ENCODE results near the gene ARHGAP18. TPM values are rescaled to one million over a fixed set of nuclear protein-coding genes. Genes with fewer than 3 reads are reported as not detected.

ARHGAP18 gene
- total and polyA plus RNA-seq, 5 donors, result 3.0 to 6.5 (median 5.5) TPM

DNA sequence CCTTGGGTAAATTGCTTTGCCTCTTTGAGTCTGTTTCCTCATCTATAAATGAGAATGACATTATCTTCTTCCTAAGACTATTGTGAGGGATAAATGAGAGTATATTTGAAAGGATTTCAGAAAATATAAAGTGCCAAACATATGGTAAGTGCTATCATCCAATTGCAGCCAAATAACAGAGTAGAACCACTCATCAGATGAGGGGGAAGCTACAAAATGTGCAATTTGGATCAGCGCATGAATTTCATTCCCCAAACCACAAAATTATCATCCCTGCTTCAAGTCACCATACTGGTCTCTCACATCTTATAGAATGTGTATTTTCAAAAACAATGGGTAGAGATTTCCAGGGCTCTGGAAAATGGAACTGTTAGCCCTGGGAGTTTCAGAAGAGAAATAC, 158.5 kb downstream of the ARHGAP18 start:
- intact Hi-C loops (cut with DNase I), result no loop called here
- 93% methylated on average over 1 of the region's 1 CpG for WGBS

DNA sequence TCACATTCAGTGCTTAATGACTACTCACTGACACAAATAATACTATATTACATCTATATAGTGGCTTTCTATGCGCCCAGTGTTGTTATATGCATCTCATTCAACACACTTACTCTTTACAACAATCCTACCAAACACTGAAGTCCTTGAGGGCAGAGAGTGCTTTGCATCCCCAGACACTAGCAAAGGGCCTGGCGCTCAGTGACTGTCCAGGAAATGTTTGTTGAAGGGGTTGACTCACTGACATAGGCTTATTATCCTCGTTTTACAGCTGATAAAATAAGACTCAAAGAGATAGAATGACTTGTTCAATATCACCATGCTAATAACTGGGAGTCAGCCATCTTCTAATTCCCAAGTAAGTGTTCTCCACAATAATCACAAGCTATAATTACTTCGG, 163.3 kb downstream of the ARHGAP18 start:
- H3K9me3 ChIP-seq (ENCODE audit: control insufficient read depth, low read length), result no peaks in the 10 kb centered on the region
- no peak overlapping the region for H3K4me3 ChIP-seq (ENCODE audit: low read length)
- no peaks in the 10 kb centered on the region for H3K27me3 ChIP-seq (ENCODE audit: control insufficient read depth, insufficient read depth)
- WGBS, result 74% methylated on average over 4 of the region's 4 CpGs
- DNase-seq, result no peak
- H3K4me1 ChIP-seq (ENCODE audit: control insufficient read depth, insufficient read depth, low read length), result no peaks in the 10 kb centered on the region
- H3K27ac ChIP-seq (ENCODE audit: low read length), result no peak overlapping the region
- intact Hi-C loops (cut with DNase I), result no loop called here
- no peak for ATAC-seq

More for the DNA sequence above, 158.5 kb downstream of the ARHGAP18 start:
- no peak overlapping the region for H3K27ac ChIP-seq (ENCODE audit: low read length)
- no peak for DNase-seq
- H3K9me3 ChIP-seq (ENCODE audit: control insufficient read depth, low read length), result no peaks in the 10 kb centered on the region
- H3K27me3 ChIP-seq (ENCODE audit: control insufficient read depth, insufficient read depth), result no peaks in the 10 kb centered on the region
- no peaks in the 10 kb centered on the region for H3K4me1 ChIP-seq (ENCODE audit: control insufficient read depth, insufficient read depth, low read length)
- H3K4me3 ChIP-seq (ENCODE audit: low read length), result no peak overlapping the region
- no peak for ATAC-seq

DNA sequence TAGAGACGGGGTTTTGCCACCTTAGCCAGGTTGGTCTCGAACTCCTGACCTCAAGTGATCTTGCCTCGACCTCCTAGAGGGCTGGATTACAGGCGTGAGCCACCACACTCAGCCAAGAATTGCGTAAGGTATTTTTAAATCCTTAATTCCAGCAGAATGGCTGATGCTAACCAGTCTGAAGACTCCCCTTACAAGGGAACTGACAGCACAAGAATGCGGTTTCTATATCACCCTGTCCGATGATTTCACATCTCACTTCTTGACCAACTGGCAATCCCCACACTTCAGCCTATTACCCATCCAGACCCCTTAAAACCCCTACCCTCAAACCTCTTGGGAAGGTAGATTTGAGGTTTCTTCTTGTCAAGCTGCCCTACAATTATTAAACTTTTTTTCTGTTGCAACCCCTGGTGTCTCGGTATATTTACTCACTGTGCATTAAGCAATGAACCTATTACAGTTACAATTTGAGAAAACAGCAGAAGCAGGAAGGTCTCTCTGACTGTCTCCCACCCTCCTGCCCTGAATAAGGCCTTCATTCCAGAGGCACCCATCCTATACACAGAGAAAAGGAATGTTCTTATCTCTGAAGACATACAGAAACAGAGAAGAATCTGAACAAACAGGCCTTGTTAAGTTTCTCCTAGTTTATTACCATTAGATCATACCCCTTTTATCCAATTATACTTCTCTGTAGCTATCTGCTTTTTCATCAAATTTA, 164.9 kb downstream of the ARHGAP18 start:
- WGBS, result 94% methylated on average over 8 of the region's 8 CpGs
- no peaks in the 10 kb centered on the region for H3K9me3 ChIP-seq (ENCODE audit: control insufficient read depth, low read length)
- H3K4me3 ChIP-seq (ENCODE audit: low read length), result no peak overlapping the region
- H3K4me1 ChIP-seq (ENCODE audit: control insufficient read depth, insufficient read depth, low read length), result no peaks in the 10 kb centered on the region
- DNase-seq (no peak), ATAC-seq (no peak)
- H3K27me3 ChIP-seq (ENCODE audit: control insufficient read depth, insufficient read depth), result no peaks in the 10 kb centered on the region
- intact Hi-C loops (cut with DNase I), result no loop called here
- H3K27ac ChIP-seq (ENCODE audit: low read length), result no peak overlapping the region

DNA sequence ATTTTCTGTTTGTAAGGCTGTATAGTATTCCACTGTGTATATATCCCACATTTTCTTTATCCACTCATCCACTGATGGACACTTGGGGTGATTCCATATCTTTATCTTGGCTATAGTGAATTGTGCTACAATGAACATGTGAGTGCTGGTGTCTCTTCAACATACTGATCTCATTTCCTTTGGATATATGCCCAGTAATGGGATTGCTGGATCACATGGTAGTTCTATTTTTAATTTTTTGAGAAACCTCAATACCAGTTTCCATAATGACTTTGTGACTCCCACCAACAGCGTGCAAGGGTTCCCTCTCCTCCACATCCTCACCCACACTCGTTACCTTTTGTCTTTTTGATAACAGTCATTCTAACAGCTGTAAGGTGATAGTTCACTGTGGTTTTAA, 166.0 kb downstream of the ARHGAP18 start:
- intact Hi-C loops (cut with DNase I), result no loop called here
- Histone ChIP-seq H3K4me1 (ENCODE audit: control insufficient read depth, insufficient read depth, low read length) (no peaks in the 10 kb centered on the region), H3K4me3 (ENCODE audit: low read length) (no peak overlapping the region), H3K27ac (ENCODE audit: low read length) (no peak overlapping the region), H3K27me3 (ENCODE audit: control insufficient read depth, insufficient read depth) (no peaks in the 10 kb centered on the region), H3K9me3 (ENCODE audit: control insufficient read depth, low read length) (no peaks in the 10 kb centered on the region)
- ATAC-seq (no peak), DNase-seq (no peak)
- WGBS, result 51% methylated on average over 2 of the region's 2 CpGs

DNA sequence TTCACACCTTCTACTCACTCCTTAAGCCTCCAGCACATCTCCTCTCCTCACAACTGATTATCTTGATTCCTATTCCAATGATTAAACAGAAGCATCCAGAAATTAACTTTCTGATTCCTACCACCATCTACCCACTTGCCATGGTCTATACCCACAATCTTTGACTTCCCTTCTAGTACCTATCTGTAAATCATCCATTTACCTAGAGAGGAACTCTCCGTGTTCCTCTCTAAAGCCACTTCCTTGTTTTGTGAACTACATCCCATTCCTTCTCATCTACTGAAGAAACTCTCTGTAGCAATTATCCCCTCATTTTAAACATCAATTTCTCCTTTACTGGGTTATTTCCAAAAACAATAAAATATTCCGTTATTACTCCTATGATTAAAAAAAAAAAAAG, 167.3 kb downstream of the ARHGAP18 start:
- no peak overlapping the region for H3K27ac ChIP-seq (ENCODE audit: low read length)
- intact Hi-C loops (cut with DNase I), result no loop called here
- 56% methylated on average over 2 of the region's 2 CpGs for WGBS
- no peak for DNase-seq
- no peaks in the 10 kb centered on the region for H3K9me3 ChIP-seq (ENCODE audit: control insufficient read depth, low read length)
- no peak overlapping the region for H3K4me3 ChIP-seq (ENCODE audit: low read length)
- ATAC-seq, result no peak
- H3K27me3 ChIP-seq (ENCODE audit: control insufficient read depth, insufficient read depth), result no peaks in the 10 kb centered on the region
- no peaks in the 10 kb centered on the region for H3K4me1 ChIP-seq (ENCODE audit: control insufficient read depth, insufficient read depth, low read length)

DNA sequence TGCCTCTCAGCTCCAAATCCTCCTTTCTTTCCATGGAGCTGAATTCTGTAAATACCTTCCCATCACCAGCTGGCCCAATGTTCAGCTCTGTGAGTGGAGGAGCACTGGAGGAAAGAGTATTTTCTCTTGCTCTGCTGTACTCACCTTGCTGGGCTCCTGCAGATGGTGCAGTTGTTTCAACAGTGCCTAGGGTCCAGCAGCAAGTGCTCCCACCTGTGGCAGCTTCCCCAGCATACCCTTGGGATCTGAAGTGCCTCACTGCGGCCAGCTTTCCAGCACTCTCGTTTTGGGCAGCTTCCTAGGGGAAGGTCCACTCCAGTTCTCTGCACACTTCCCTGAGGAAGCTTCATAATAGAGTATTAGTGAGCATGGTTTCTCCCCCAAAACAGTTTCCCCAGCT, 170.9 kb downstream of the ARHGAP18 start:
- Histone ChIP-seq H3K4me1 (ENCODE audit: control insufficient read depth, insufficient read depth, low read length) (no peaks in the 10 kb centered on the region), H3K27me3 (ENCODE audit: control insufficient read depth, insufficient read depth) (no peaks in the 10 kb centered on the region), H3K27ac (ENCODE audit: low read length) (no peak overlapping the region), H3K9me3 (ENCODE audit: control insufficient read depth, low read length) (no peaks in the 10 kb centered on the region), H3K4me3 (ENCODE audit: low read length) (no peak overlapping the region)
- 78% methylated on average over 2 of the region's 2 CpGs for WGBS
- DNase-seq (no peak), ATAC-seq (no peak)
- intact Hi-C loops (cut with DNase I), result no loop called here

DNA sequence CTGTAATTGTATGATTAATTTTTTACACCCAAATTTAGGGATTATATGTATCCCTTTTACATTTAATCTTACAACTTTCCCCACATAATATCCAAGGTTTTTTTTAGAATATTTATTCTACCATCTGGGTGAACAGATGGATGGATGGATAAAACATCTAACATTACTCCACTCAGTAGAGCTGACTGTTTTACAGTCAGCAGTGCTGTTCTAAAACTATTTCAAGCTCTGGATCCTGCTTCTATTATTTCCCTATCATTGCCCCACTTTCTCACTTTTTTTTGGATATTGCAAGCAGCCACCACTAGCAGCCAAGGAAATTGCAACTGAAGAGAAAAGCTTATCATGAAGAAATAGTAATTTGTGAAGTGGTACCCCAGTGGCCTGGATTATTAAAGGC, 173.7 kb downstream of the ARHGAP18 start:
- DNase-seq (no peak), ATAC-seq (no peak)
- Histone ChIP-seq H3K27ac (ENCODE audit: low read length) (no peak overlapping the region), H3K4me3 (ENCODE audit: low read length) (no peak overlapping the region), H3K27me3 (ENCODE audit: control insufficient read depth, insufficient read depth) (no peaks in the 10 kb centered on the region), H3K4me1 (ENCODE audit: control insufficient read depth, insufficient read depth, low read length) (no peaks in the 10 kb centered on the region), H3K9me3 (ENCODE audit: control insufficient read depth, low read length) (no peaks in the 10 kb centered on the region)
- intact Hi-C loops (cut with DNase I), result no loop called here

DNA sequence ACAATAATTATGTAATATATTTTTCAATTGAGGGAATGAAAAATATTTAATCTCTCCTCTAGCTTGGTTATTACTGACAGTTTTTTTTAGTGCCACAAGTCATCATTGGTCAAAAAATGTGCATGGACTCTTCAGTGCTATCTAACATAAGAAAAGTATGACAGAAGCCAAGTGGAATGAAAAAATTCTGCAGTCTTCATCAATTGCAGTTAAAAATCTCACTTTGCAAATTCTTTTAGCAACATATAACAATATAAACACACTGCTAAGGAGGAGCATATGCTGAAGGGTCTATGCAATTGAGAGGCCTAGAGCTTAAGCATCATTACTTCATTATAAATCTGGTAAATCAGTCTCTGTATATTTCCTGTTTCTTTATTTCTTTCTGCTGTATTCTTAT, 175.1 kb downstream of the ARHGAP18 start:
- ATAC-seq, result no peak
- no peak overlapping the region for H3K4me3 ChIP-seq (ENCODE audit: low read length)
- intact Hi-C loops (cut with DNase I), result no loop called here

More for the DNA sequence above, 175.1 kb downstream of the ARHGAP18 start:
- no peak for DNase-seq
- Histone ChIP-seq H3K4me1 (ENCODE audit: control insufficient read depth, insufficient read depth, low read length) (no peaks in the 10 kb centered on the region), H3K27me3 (ENCODE audit: control insufficient read depth, insufficient read depth) (no peaks in the 10 kb centered on the region), H3K9me3 (ENCODE audit: control insufficient read depth, low read length) (no peaks in the 10 kb centered on the region), H3K27ac (ENCODE audit: low read length) (no peak overlapping the region)

Other genes with a start within 250 kb of the ARHGAP18 start
- not detected for gene TMEM244, start 151.1 kb upstream of the ARHGAP18 start, total RNA-seq
- not detected for gene TMEM244, start 151.1 kb upstream of the ARHGAP18 start, polyA plus RNA-seq